ENCODE results near the gene LRP1B.

The LRP1B gene

DNA sequence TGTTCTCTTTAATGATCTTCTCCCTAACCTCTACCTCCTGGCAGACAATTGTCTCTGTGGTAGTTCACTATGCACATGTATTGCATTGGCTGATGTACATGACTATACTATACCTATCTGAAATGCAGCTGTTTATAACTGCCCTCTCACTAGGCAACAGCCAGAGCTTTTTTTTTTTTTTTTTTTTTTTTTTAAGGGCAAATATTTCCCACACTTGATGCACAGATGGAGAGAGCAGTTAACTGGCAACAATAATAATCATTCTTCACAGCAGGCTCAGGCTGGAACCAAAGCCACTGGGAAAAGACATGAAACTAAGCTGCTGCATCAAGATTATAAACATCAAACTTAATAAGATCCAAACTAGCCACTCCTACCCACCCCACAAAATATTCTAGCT, 707.7 kb downstream of the LRP1B start:
- DNase-seq (ENCODE audit: low spot score), result no peak

DNA sequence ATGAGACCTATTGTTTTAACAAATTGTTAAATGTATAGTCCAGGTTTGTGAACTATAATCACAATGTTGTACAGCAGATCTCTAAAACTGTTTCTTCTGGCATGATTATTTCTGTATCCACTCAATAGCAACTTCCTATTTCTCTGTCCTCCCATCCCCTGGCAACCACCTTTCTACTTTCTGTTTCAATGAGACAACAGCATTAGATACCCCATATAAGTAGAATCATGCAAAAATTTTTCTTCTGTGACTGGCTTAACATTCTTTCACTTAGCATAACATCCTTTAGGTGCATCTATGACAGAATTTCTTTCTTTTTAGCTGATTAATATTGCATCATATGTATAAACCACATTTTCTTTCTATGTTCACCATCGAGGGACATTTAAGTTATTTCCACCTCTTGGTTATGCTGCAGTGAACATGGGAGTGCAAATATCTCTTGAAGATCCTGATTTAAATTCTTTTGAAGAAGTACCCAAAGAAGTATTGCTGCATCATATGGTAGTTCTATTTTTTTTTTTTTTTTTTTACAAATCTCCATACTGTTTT, 713.5 kb downstream of the LRP1B start:
- DNase-seq (ENCODE audit: low spot score), result no peak

DNA sequence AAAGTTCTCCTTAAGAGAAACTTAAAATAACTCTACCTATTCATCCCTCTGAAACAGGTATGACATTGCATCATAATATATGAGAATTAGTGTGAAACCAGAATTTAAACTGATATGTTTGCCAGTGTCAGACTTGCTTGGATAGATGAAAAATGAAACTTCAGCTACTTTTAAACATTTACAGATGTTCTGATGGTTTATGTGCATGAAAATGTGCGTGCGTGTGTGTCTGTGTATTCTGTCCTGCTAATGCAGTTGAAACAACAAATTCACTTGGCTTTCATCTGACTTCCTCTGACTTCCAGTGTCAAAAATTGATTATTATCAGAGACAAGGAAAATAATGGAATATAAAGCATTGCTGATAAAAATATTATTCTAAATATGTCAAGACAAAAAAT, 719.4 kb downstream of the LRP1B start:
- DNase-seq (ENCODE audit: low spot score), result no peak

DNA sequence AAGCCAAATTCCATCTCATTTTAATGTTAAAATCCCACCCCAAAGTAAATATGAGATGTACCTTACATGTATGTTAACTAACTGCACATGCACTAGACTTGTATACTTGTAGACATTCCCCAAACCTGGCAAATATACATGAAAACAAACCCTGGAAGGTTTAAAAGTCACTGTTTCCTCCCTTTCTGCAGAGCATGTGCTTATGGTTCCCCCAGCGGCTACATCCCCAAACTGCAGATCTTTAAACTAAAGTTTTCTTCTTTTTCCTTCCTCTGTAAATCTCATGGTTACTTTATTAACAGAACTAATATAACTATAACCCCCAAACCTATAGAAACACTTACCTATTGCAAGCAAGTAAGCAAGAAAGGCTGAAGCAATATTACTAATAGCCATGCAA, 731.5 kb downstream of the LRP1B start:
- no peak for DNase-seq (ENCODE audit: low spot score)

DNA sequence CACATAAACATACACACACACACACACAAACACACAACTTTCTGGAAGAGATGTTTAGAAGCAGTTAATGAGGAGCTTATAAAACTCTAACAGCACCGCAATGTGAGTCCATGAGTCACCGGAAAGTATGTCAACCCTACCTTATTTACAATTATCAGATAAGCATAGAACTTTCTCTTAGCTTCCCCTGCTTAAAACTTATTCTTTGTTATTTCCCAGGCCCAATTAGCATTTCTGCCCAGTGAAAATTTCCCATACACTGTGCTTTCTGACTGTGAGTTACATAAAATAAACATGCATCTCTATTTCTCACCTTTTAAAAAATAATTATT, 737.6 kb downstream of the LRP1B start:
- no peak for DNase-seq (ENCODE audit: low spot score)

DNA sequence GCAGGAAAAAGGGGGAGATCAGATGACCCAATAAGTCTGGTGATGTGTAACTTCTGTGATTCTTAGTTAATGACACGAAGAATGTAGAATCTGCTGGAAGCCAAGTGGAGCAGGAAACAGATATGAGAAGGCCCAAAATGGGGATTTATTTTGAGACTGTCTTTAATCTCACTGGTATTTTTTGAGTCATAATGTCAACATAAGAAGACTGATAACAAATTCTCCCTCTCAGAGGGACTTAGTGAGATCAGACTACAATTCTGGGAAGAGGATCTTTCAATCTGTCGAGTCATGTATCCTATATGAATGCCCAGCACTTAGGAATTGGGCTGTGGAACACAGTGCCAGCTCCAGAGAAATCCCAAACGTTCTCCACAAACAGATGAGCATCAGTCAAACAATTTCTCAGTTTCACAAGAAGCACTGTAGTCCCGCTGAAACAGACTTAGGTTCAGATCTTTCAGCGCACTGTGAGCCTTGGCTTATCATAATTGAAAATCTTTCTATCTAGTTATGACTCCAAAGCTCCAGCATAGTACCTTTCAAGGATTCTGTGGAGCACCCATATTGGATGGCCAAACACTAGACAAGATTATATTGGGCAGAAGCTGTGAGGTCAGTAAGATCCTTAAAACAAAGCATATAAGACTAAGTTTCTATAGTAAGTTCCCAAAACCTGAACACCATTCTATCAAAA, 738.2 kb downstream of the LRP1B start:
- DNase-seq (ENCODE audit: low spot score), result no peak

DNA sequence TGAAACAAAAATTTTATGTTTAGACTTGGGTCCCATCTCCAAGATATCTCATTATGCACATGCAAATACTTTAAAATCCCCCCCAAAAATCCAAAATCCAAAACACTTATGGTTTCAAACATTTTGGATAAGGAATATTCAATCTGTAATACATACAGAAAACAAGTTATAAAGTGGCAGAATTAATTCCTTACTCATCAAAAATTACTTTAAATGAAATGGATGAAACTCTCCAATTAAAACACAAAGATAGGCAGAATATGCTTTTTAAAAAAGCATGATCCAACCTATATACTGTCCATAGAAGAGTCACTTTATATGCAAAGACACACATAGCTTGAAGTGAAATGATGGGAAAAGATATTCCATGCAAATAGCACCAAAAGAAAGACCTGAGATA, 744.6 kb downstream of the LRP1B start:
- DNase-seq (ENCODE audit: low spot score), result no peak

DNA sequence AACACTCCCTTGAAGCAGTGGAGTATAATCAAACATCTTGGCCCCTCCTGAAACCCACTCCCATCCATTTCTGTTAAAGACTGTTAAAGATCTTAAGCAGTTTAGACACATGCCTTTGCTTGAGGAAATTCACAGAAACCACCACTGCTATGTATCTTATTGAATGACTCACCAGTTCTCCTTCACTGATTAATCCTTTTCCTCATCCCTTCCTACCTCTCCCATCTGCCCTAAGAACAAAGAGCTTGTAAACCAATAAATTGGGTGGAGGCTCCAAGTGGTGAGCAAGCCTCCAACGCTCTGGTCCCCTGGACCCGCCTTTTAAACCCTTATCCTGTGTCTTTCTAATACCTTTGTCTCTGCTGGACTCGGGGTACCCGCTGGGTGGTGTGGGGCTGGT, 746.1 kb downstream of the LRP1B start:
- no peak for DNase-seq (ENCODE audit: low spot score)

DNA sequence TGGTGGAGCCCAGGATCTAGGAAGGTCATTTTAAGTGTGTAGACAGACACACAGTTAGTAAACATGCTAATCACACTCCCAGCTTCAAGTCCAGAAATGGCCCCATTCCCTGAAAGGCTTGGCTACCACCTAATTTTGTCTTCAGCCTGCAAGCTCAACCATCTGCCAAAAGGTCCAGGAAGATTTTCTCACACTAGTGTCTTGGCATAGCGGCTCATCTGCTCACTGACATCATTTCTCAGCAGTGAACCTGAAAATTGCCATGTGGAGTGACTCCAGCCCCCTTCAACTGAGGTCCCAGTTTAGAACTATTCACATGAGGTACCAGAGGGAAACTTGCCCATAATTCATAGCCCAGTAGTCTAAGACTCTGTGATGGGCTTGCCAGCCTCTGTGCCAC, 748.9 kb downstream of the LRP1B start:
- no peak for DNase-seq (ENCODE audit: low spot score)

DNA sequence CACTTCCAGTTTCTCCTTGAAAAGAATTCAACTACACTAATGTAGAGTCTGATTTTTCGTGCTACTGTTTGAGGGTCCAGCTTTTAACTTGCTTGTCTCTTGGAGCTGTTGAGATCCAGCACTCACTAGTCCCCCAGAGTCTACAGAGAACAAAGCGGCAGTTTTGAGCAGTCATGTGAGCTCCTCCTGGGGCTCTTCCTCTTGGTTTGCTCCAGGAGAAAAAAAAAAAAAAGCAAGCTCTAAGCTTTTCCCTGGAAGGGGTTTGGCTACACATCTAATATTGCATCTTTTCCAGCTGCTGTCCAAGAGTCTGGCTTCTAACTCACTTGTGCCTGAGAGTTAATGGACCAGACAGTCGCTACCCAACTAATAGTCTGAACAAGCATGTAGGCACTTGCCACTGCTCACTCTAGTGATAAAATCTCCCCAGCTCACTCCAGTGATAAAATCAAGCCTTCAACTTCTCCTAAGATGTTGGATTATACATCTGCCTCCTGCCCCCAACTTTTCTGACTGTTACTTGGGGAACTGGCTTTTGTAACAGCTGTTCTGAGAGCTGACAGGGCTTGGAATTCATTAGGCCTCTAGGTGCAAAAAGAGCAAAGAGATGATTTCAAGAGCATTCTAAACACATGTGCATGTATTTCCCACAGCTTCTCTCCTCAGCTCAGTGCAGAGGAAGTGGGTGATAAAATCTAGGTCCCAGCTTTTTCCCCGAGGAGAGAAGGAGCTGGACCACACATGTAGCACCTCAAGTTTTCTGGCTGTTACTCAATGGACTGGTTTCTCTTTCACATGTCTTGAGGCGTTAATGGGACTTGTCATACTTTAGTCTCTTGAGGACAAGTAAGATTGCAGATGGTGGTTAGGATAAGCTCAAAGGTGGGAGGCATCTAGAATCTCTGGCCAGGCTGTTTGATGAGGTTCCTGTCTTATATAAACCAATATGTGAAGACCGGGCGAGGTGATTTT, 750.5 kb downstream of the LRP1B start:
- DNase-seq (ENCODE audit: low spot score), result no peak

DNA sequence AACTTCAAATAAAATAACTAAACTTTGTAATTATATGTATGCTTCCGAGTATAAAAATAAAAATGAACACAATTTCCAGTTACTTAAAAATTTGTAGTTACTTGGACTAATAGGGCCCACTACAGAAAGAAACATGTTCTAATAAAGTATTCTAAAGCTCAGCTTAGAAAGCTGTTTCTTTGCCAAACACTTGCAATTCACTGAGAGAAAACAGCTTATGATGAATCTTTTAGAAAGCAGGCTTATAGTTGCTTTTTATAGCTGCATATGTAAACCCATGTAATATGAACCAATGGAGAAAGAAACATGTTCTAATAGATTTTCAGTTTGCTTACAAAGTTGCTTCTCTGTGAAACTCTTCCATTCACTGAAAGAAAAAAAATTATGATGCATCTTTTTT, 766.0 kb downstream of the LRP1B start:
- no peak for DNase-seq (ENCODE audit: low spot score)

DNA sequence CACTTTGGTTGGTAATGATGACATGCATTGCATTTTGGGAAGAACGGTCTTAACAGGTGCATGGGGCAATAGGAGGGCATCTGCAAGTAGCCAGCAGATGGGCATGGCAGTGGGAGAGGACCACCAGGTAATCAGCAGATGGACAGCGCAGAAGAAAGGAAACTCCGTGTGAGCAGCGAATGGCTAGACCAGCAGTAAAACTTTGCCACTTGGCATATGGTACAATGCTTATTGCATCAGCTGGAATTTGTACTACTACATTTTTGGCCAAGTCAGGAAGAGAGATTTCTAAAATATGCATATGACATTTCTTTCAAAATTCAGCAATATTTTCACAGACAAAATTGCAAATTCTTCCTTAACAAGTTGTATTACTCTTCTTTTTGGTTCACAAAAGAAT, 768.5 kb downstream of the LRP1B start:
- DNase-seq (ENCODE audit: low spot score), result no peak

DNA sequence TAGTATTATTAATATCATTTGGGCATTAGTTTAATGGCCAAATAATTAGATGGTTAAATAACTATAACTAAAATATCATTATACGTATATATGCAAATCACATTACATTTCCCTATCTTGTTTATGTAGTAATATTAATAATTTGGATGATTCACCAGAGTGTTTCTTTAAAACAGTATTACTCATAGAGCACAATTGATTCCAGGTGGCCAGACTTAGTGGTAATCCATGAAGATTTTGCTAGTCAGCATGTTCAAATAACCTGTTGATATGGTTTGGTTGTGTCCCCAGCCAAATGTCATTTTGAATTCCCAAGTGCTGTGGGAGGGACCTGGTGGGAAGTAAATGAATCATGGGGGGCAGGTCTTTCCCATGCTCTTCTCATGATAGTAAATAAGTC, 782.3 kb downstream of the LRP1B start:
- DNase-seq (ENCODE audit: low spot score), result no peak

DNA sequence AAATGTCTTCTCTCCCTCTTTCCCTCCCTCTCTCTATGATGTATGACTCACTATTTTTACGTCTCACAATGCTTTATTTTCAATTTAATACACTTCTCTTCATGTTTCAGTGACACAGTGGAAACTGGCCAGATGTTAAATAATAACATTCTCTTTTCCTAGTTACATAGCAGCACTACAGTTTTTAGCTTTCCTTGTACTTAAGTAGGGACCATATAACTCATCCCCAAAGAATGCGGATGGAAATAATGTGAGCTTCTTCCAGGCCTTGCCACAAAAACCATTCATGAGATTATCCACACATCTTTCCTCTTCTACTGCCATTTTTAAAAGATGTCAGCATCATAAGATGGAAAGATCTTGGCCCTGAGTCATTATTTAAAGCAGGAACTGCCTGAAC, 789.4 kb downstream of the LRP1B start:
- DNase-seq (ENCODE audit: low spot score), result no peak

DNA sequence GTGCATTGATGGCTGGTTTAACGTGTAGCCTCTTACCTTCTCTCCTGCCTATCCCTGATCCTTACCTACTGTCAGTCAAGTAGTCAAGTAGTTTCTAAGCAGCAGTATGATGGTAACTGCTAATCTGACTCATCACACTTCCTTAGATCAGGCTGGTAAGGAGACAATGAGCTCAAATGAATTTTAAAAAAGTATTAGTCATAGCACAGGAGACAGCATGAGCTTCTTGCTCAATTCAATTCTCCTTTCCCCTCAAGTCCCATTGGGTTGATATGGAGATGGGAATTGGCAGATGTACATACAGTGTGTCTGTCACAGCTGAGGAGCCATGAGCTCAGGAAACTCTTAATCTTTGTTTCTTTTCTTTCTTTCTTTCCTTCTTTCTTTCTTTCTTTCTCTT, 799.7 kb downstream of the LRP1B start:
- no peak for DNase-seq (ENCODE audit: low spot score)

DNA sequence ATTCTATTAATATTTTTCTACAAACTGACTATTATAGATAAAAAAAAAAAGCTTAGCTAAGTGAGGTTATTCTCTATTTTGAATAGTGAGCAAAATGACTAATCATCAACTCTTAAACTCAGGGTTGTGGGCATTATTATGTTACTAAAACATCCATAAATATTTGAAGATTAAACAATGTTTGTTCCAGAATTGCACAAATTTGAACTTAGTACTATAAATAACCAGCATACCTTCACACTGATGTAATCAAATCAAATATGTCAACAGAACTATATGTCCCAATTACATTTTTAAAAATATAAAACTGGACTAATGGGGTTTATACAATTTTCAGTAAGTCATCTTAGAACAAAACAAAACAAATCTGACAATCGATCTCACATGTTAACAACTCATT, 800.9 kb downstream of the LRP1B start:
- no peak for DNase-seq (ENCODE audit: low spot score)

DNA sequence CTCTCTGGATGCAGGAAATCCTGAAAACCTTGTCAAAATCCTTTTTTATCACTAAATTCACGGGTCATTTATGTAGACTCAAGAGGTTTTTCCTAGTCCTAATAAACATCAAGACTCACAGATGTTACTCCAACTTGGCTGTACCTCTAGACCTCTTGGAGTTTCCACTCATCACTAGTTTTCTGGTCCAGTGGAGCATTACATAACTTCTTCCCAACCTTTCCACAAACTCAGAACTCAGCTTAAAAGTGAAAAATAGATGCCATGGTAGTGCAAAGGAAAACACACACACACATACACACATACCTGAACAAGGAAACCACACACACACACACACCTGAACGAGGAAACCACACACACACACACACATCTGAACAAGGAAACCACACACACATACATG, 807.2 kb downstream of the LRP1B start:
- DNase-seq (ENCODE audit: low spot score), result no peak

DNA sequence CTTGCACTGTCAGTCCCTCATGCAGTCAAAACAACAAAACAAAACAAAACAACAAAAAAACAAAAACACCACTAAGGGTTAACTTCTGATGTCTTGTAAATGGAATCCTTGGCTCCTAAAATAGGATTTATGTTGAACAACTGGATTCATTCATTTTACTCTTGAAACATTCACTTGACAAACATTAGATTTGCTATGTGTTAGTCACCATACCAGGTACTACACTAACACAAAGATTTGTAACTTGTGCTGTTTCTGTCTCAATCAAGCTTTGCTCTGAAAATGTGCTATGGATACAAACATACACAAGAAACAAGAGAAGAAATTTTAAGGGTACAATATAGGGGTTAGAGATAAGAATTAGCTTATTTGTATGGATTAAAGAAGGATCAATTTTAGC, 812.8 kb downstream of the LRP1B start:
- no peak for DNase-seq (ENCODE audit: low spot score)

DNA sequence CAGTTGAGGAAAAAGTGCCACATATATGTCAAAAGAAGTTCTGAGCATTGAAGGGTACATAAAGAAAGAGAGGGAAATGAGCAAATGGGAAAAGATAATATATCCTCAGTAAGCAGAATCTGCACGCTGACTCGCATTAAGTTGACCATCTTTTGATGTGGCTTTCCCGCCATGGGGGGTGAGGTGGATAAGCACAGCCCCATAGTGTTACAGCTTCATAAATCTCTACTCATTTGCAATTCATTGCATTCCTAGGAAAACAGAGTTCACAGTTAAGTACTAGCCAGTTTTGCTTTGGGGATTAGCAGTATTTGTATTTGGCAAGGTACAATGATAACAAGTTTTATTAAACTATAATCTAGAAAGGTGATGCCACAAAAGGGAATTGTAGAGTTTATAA, 814.2 kb downstream of the LRP1B start:
- DNase-seq (ENCODE audit: low spot score), result no peak

DNA sequence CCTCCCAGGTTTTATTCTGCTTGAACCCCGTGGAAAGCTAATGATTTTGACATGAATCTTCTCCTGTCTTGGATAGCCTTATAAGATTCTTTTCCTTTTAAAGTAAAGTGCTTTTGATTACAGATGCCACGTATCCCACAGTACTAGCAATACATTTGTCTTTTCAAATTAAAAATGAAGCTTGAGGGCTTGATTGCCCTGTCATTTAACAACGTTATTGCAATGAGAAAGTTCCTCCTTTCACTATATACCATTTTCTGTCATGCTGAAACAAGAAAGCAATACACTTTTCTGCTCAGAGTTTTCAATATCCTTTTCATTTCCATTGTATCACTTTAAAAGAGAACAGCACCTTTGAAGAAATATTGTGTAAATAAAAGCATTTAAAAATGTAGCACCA, 814.7 kb downstream of the LRP1B start:
- no peak for DNase-seq (ENCODE audit: low spot score)

DNA sequence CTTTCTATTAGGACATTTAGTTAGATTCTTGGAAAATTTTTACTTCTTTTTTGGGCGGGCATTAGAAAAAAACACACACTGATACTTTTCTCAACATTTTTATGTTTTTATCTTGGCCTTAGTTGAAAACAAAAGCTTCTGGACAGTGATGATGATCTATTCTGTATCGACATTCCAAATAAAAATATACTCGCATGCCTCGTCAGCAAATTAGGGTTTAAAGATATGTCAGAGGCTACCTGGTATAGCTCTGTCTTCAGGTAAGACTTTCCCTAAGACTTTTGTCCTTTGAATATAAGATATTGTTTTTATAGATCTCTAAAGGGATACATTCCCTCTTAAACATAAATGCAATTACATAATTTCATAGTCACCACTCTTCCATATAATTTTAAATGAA, 816.8 kb downstream of the LRP1B start:
- DNase-seq (ENCODE audit: low spot score), result no peak

DNA sequence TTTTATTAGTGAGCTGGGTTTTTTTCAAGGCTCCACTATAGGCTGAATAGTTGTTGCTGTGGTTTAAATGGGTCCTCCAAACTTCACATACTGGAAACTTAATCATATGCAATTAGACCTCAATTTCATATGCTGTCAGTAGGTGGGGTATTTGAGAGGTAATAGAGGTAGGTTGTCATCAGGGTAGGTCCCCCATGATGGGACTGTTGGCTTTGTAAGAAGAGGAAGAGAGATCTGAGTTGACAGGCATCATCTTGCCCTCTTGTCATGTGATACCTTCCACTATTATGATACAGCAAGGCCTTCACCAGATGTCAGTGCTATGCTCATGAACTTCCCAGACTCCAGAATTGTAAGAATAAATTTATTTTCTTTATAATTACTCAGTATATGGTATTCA, 819.4 kb downstream of the LRP1B start:
- DNase-seq (ENCODE audit: low spot score), result no peak

DNA sequence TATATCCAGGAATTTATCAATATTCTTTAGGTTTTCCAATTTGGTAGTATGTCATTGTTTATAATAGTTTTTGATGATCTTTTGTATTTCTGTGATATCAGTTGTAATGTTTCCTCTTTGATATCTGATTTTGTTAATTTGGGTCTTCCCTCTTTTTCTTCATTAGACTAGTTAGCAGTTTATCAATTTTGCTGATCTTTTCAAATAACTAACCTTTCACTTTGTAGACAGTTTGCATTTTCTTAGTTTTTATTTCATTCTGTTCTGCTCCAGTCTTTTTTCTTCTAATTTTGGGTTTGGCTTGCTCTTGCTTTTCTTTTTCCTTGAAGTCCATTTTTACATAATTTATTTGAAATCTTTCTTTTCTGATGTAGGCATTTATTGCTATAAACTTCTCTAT, 824.4 kb downstream of the LRP1B start:
- no peak for DNase-seq (ENCODE audit: low spot score)
